Peyer's patch (tissue), 4 donors: ENCODE measurements around the gene DHX58. TPM values are rescaled to one million over a fixed set of nuclear protein-coding genes. Genes with fewer than 3 reads are reported as not detected.

ENCODE experiments used
- DNase-seq, 3 donors: peaks; one replicate each; pipeline ENCODE4 v3.0.0-alpha.2; 2017 to 2019
- H3K27ac ChIP-seq, 4 donors: fragments of 200-600 bp; sonication (generic); one replicate each; pipeline ENCODE4 v1.5.1; 2016 to 2019
- H3K27me3 ChIP-seq, 2 donors: fragments of 200-600 bp; sonication (generic); one replicate each; pipeline ENCODE4 v1.5.1; 2019
- H3K36me3 ChIP-seq, 3 donors: fragments of 200-600 bp; sonication (generic); one replicate each; pipeline ENCODE4 v1.5.1; 2016 to 2019
- H3K4me1 ChIP-seq, 4 donors: fragments of 200-600 bp; sonication (generic); one replicate each; pipeline ENCODE4 v1.5.1; 2016 to 2019
- H3K4me3 ChIP-seq, 4 donors: fragments of 200-600 bp; sonication (generic); 1 replicate in 3 of 4; 2 replicates in 1 of 4; pipeline ENCODE4 v1.5.1; 2016 to 2019; ENCODE audit warnings: mild to moderate bottlenecking in 1 of 4
- H3K9me3 ChIP-seq, 4 donors: fragments of 200-600 bp; sonication (generic); one replicate each; pipeline ENCODE4 v1.5.1; 2016 to 2019; ENCODE audit warnings: mild to moderate bottlenecking in 1 of 4
- CTCF ChIP-seq, 6 experiments: fragments of 450-650 bp in 4 of 6; fragments of 200-600 bp in 2 of 6; sonication (generic) in 1 of 6; IDR thresholded peaks; one replicate each; pipeline ENCODE4 v1.5.1; 2017 to 2019; ENCODE audit warnings: antibody characterized with exemption in 6 of 6, mild to moderate bottlenecking in 3 of 6, moderate library complexity in 1 of 6
- POLR2A ChIP-seq, 2 donors: fragments of 450-650 bp; IDR thresholded peaks; one replicate each; pipeline ENCODE4 v1.5.1; 2017; ENCODE audit warnings: antibody characterized with exemption in 2 of 2, mild to moderate bottlenecking in 2 of 2, moderate library complexity in 2 of 2
- total RNA-seq, 4 donors: library from RNA; depleted of rRNA; stranded (reverse); fragments of >200 nt; gene quantifications; one replicate each; pipeline ENCODE4 v1.1.0, GENCODE V29; 2016

Gene DHX58
- total RNA-seq, 4 donors from 2014 or later: 12.8 to 24.8 (median 18.4) TPM

- Histone ChIP-seq H3K4me1 (peaks cover 0 to 37% (median 4%) of the 10 kb centered on the region in 4 donors), H3K9me3 (no peaks in the 10 kb centered on the region), H3K27me3 (no peaks in the 10 kb centered on the region), H3K4me3 (peak overlapping the region in 3 of 4 donors; percentile 86 to 95 (median 95)), H3K36me3 (peaks cover 0 to 4% (median 0%) of the 10 kb centered on the region in 3 donors), H3K27ac (peak overlapping the region in 1 of 4 donors; percentile 87)
- TF ChIP-seq CTCF (IDR thresholded peaks at IDR 0.05) (no peak), POLR2A (IDR thresholded peaks at IDR 0.05) (no peak)
- peak in 1 of 3 donors; percentile 50 for DNase-seq
These were observed 7.8 kb upstream of the DHX58 start for GRCh38 chr17:42120161-42120769.

GRCh38 chr17:42119301-42119700 is 6.8 kb upstream of the DHX58 start:
- no peak for DNase-seq
- H3K4me1 ChIP-seq: peaks cover 0 to 37% (median 4%) of the 10 kb centered on the region in 4 donors

GRCh38 chr17:42118545-42118944 is 6.0 kb upstream of the DHX58 start:
- no peak for TF ChIP-seq POLR2A (IDR thresholded peaks at IDR 0.05)
- peak in 5 of 6 experiments; percentile 9 to 46 (median 37) for TF ChIP-seq CTCF (IDR thresholded peaks at IDR 0.05)
- Histone ChIP-seq H3K4me1 (peaks cover 0 to 37% (median 4%) of the 10 kb centered on the region in 4 donors), H3K27ac (no peak overlapping the region), H3K9me3 (no peaks in the 10 kb centered on the region), H3K27me3 (no peaks in the 10 kb centered on the region), H3K36me3 (no peaks in the 10 kb centered on the region), H3K4me3 (no peak overlapping the region)
- peak in 2 of 3 donors; percentile 67 to 70 for DNase-seq

More at GRCh38 chr17:42119301-42119700, 6.8 kb upstream of the DHX58 start:
- Histone ChIP-seq H3K36me3 (no peaks in the 10 kb centered on the region), H3K9me3 (no peaks in the 10 kb centered on the region), H3K27ac (peak overlapping the region in 1 of 4 donors; percentile 19), H3K27me3 (no peaks in the 10 kb centered on the region), H3K4me3 (no peak overlapping the region)
- TF ChIP-seq CTCF (IDR thresholded peaks at IDR 0.05): no peak

GRCh38 chr17:42118126-42118510 is 5.6 kb upstream of the DHX58 start:
- DNase-seq: no peak
- TF ChIP-seq POLR2A (IDR thresholded peaks at IDR 0.05): no peak
- TF ChIP-seq CTCF (IDR thresholded peaks at IDR 0.05): no peak
- Histone ChIP-seq H3K9me3 (no peaks in the 10 kb centered on the region), H3K27ac (no peak overlapping the region), H3K4me3 (no peak overlapping the region), H3K36me3 (no peaks in the 10 kb centered on the region), H3K4me1 (peaks cover 0 to 38% (median 5%) of the 10 kb centered on the region in 4 donors), H3K27me3 (no peaks in the 10 kb centered on the region)

- no peaks in the 10 kb centered on the region for H3K36me3 ChIP-seq
- H3K9me3 ChIP-seq: no peaks in the 10 kb centered on the region
- H3K27ac ChIP-seq: no peak overlapping the region
- no peak overlapping the region for H3K4me3 ChIP-seq
- no peaks in the 10 kb centered on the region for H3K27me3 ChIP-seq
- TF ChIP-seq POLR2A (IDR thresholded peaks at IDR 0.05): no peak
- no peak for TF ChIP-seq CTCF (IDR thresholded peaks at IDR 0.05)
- H3K4me1 ChIP-seq: peaks cover 0 to 38% (median 10%) of the 10 kb centered on the region in 4 donors
- DNase-seq: peak in 1 of 3 donors; percentile 53
These were observed 5.0 kb upstream of the DHX58 start for GRCh38 chr17:42117397-42118125.
